H1 (cell line): ENCODE measurements around the gene SEC24A.

Experiments
- CBX5 ChIP-seq: fragments of 300-800, 300-1000 bp; sonication (generic); IDR thresholded peaks from 2 replicates; pipeline ENCODE4 v1.7.1; 2016; ENCODE audit warnings: antibody characterized with exemption, low read length, low read depth
- CEBPB ChIP-seq: IDR thresholded peaks from 2 replicates; pipeline ENCODE4 v1.6.1; 2012; ENCODE audit warnings: low read depth, low read length
- EP300 ChIP-seq, 2 experiments: IDR thresholded peaks; 1 replicate in 1 of 2; 2 replicates in 1 of 2; pipeline ENCODE4 v1.6.1; 2011 to 2012; ENCODE audit warnings: low read depth in 2 of 2, low read length in 2 of 2, mild to moderate bottlenecking in 2 of 2, borderline replicate concordance in 1 of 2, inconsistent platforms in 1 of 2, moderate library complexity in 1 of 2
- GABPA ChIP-seq: IDR thresholded peaks from 2 replicates; pipeline ENCODE4 v1.6.1; 2011; ENCODE audit warnings: mild to moderate bottlenecking, low read length, moderate library complexity, borderline replicate concordance; ENCODE audit not compliant: insufficient read depth
- HDAC6 ChIP-seq: IDR thresholded peaks from one replicate; pipeline ENCODE4 v1.7.1; 2012; ENCODE audit warnings: low read depth, mild to moderate bottlenecking, inconsistent platforms, low read length, moderate library complexity
- KDM1A ChIP-seq: fragments of 200-600, 300-600 bp; sonication (generic); IDR thresholded peaks from 2 replicates; pipeline ENCODE4 v1.7.1; 2016; ENCODE audit warnings: mild to moderate bottlenecking, low read length, borderline replicate concordance
- POLR2AphosphoS5 ChIP-seq: IDR thresholded peaks from 2 replicates; pipeline ENCODE4 v1.6.1; 2011; ENCODE audit warnings: low read depth, low read length
- SP1 ChIP-seq: IDR thresholded peaks from 2 replicates; pipeline ENCODE4 v1.6.1; 2011; ENCODE audit warnings: low read depth, low read length
- SP4 ChIP-seq: IDR thresholded peaks from 2 replicates; pipeline ENCODE4 v1.6.1; 2012; ENCODE audit warnings: low read length, inconsistent platforms
- TAF1 ChIP-seq: IDR thresholded peaks from 2 replicates; pipeline ENCODE4 v1.6.1; 2011; ENCODE audit warnings: mild to moderate bottlenecking, low read depth, low read length
- TEAD4 ChIP-seq: IDR thresholded peaks from 2 replicates; pipeline ENCODE4 v1.6.1; 2012; ENCODE audit warnings: low read depth, low read length, inconsistent platforms, mixed read lengths
- TF ChIP-seq, protein P1 (sequence below), 3 experiments: IDR thresholded peaks; 1 replicate in 2 of 3; 2 replicates in 1 of 3; pipeline versions ENCODE4 v1.5.1 to v1.6.1; 2011; ENCODE audit warnings: low read length in 3 of 3, mild to moderate bottlenecking in 3 of 3, inconsistent platforms in 2 of 3, low read depth in 1 of 3, moderate library complexity in 1 of 3; ENCODE audit not compliant: insufficient read depth in 1 of 3; ENCODE audit errors: control extremely low read depth in 1 of 3

DNA sequence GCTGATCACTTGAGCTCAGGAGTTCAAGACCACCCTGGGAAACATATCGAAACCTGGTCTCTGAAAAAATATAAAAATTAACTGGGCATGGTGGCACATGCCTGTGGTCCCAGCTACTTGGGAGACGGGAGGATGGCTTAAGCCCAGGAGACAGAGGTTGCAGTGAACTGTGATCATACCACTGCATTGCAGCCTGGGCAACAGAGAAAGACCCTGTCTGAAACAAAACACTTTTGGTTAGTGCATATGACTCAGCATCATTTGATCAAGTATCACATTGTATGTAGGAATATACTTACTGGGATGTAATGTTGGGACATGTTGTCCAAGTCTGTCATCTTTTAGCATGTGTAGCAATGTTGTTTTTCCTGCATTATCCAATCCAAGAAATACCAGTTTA lies 28.0 kb upstream of the SEC24A start:
- TF ChIP-seq SP1 (no peak), CBX5 (no peak), TEAD4 (no peak), TAF1 (no peak), HDAC6 (no peak), EP300 (IDR thresholded peaks at IDR 0.05; ENCODE audit: borderline replicate concordance in 1 of 2, low read depth in 2 of 2, low read length in 2 of 2) (no peak), CEBPB (no peak), SP4 (no peak), KDM1A (no peak), POLR2AphosphoS5 (no peak), GABPA (no peak)
- TF ChIP-seq, protein P1, sequence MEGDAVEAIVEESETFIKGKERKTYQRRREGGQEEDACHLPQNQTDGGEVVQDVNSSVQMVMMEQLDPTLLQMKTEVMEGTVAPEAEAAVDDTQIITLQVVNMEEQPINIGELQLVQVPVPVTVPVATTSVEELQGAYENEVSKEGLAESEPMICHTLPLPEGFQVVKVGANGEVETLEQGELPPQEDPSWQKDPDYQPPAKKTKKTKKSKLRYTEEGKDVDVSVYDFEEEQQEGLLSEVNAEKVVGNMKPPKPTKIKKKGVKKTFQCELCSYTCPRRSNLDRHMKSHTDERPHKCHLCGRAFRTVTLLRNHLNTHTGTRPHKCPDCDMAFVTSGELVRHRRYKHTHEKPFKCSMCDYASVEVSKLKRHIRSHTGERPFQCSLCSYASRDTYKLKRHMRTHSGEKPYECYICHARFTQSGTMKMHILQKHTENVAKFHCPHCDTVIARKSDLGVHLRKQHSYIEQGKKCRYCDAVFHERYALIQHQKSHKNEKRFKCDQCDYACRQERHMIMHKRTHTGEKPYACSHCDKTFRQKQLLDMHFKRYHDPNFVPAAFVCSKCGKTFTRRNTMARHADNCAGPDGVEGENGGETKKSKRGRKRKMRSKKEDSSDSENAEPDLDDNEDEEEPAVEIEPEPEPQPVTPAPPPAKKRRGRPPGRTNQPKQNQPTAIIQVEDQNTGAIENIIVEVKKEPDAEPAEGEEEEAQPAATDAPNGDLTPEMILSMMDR (IDR thresholded peaks at IDR 0.05; ENCODE audit: control extremely low read depth in 1 of 3, insufficient read depth in 1 of 3, low read depth in 1 of 3, low read length in 3 of 3): no peak
